Globus pallidus (tissue), 1 donor: ENCODE results near the gene PLA2G4A.
"Not testable (repeated sequence)": the region's sequence is repeated elsewhere in the genome, so short reads cannot be mapped to it uniquely, and the experiment has no call there.

Source experiments
- DNase-seq: peaks from one replicate; pipeline ENCODE4 v3.0.0-alpha.2; 2015; ENCODE audit warnings: low spot score

PLA2G4A gene

GRCh38 chr1:186875896-186876835 lies 47.4 kb downstream of the PLA2G4A start:
- no peak for DNase-seq

- no peak for DNase-seq
These were observed 49.6 kb downstream of the PLA2G4A start for GRCh38 chr1:186878356-186878755.

DNA sequence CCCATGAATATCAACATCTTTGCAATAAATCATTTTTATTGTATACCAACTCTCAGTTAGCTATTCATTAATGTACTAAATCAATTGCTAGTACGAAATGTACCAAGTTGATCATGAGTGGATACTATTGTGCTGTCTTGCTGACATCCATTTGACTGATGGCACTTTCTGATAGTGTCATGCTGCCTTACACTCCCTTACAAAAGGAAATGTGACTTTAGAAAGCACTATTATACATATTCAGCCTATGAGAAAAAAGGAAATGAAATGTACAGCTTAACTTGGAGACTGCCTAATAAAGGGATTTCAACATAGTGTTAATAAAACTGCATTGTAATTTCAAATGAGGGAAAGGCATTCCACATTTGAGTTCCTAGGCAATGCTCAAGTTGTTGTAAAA lies 52.2 kb downstream of the PLA2G4A start:
- no peak for DNase-seq

- no peak for DNase-seq
These were observed 53.8 kb downstream of the PLA2G4A start for GRCh38 chr1:186882372-186883134.

GRCh38 chr1:186884251-186884650 lies 55.5 kb downstream of the PLA2G4A start:
- DNase-seq: no peak

DNA sequence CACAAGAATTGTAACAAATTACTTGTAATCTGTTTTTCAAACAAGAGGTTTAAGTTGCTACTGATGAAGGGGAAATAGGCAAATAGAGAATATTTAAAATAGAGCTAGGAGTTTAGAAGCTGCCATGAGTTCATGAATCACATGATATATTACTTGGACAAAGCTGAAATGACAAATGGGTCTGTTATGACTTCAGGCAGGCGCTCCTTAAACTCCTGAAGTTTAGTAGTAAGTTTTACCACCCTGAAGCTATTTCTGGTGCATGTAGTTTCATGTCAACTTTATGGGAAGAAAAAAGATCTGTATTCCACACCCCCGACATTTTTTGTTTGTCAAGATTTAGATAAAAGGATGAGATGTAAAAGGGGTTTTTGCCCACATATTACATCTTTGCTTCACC lies 58.5 kb downstream of the PLA2G4A start:
- no peak for DNase-seq

DNA sequence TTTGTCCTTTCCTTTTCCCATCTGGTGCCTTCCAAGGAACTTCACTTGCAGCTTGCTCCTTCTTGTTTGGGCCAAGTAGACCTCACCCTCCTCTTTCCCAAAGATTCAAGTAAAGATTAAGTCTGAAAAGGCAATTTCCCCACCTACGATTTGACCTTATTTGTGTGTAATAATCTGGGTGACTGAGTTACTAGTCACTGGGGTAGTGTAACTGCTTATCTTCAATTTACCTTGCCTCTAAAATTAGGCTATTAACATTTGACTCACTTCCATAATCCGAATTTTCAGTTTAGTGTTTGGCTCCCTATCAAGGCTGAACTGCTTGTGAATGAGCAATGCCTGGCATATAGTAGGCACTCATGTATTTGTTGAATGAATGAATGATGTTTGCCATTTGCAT lies 59.6 kb downstream of the PLA2G4A start:
- no peak for DNase-seq

- DNase-seq: no peak
These were observed 64.2 kb downstream of the PLA2G4A start for GRCh38 chr1:186892936-186893335.

DNA sequence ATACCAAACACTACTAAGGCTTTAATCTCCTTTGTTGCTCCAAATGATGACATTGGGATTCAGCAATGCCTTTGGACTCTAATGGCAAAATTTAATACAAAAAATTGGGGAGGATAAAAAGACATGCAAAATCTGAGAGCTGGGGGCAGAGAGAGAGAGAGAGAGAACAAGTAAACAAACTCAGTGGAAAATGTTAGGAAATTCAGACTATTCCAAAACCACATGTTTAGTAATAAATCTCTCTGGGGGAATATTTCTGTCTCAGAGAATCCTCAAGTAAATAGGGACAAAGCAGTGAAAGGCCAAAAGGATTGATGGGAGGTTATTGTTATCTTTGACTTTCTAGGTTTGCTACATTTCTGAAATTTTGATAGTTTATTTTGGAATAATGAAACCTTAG lies 65.7 kb downstream of the PLA2G4A start:
- DNase-seq: no peak

- no peak for DNase-seq
These were observed 67.5 kb downstream of the PLA2G4A start for GRCh38 chr1:186896211-186896610.

GRCh38 chr1:186897008-186897407 lies 68.3 kb downstream of the PLA2G4A start:
- DNase-seq: no peak

GRCh38 chr1:186899577-186899976 lies 70.8 kb downstream of the PLA2G4A start:
- no peak for DNase-seq

GRCh38 chr1:186899977-186900376 lies 71.2 kb downstream of the PLA2G4A start:
- no peak for DNase-seq

GRCh38 chr1:186900539-186901237 lies 71.9 kb downstream of the PLA2G4A start:
- no peak for DNase-seq

DNA sequence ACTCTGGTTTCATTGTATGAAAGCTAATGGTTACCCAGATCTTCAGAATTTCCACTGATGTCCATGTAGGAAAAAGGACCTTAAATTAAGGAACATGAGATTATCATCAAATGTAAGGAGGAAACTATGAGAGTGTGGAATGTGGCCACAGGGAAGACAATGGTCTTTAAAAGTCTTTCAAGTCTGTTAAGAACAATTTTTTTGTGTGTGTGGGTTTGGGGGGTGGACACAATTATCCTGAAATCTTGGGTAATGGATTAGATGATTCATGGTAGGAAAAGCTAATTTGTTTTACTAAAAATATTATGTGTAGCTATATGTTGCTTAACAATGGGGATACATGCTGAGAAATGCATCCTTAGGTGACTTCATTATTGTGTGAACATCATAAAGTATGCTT lies 72.9 kb downstream of the PLA2G4A start:
- DNase-seq: no peak

- DNase-seq: no peak
These were observed 74.8 kb downstream of the PLA2G4A start for GRCh38 chr1:186903374-186904136.

DNA sequence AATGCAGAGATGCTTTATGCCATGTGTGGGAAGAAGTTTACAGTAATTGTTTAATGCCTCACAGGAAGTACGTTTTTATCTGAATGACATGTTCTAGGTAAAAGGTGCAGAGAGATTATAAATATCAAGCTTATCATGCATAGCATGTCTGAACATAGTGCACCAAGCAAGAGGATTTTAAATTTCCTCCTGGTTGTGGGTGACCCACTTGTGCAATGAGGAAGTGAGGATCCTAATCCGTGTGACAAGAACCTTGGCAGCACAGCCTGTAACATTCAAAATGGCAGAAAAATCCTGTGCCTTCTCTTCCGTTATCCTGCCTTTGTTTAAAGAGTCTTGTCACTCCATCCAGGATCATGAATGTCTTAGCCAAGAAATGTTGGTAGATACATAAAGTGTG lies 75.6 kb downstream of the PLA2G4A start:
- DNase-seq: peak; percentile 9

- DNase-seq: no peak
These were observed 76.8 kb downstream of the PLA2G4A start for GRCh38 chr1:186905561-186905960.

DNA sequence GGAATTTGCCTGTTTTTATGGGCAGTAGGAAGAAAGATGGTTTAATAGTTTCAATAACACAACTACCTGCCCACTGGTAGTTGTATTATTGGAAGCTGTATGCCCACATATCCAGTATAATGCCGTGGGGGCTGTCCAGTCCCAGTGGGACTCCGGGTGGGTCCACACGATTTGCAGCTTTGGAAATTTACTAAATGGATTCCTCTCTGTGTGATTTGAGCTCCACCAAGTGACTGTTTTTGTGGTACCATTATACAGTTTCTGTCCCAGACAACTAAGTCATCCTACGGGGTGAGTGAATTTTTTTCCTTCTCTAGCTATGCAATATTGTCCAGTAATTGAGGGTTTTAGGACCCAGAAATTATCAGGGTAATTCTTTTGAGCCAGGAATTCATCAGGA lies 86.8 kb downstream of the PLA2G4A start:
- no peak for DNase-seq

DNA sequence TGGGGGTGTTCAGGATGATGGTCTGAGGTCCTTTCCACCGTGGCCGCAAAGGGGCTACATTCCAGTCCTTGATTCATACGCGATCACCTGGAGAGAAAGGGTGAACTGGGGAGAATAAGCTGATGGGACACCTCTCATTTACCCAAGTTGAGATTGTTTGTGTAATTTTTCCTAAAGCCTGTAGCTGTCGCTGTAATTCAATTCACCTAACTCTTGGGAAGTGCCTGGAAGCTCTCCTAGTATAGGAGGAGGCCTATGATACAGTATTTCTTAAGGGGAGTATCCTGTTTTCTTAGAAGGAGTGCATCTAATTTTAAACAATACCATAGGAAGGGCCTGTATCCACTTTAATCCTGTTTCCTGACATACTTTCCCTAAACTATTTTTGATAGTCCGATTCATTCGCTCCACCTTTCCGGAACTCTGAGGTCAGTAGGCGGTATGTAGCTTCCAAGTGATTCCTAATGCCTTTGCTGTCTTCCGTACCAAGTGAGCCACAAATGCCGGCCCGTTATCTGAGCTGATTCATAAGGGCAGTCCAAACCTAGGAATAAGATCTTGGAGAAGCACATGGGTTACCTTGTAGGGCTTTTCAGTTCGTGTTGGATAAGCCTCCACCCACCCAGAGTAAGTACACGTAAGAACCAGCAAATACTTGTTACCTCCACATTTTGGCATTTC lies 88.5 kb downstream of the PLA2G4A start:
- not testable (repeated sequence) for DNase-seq

DNA sequence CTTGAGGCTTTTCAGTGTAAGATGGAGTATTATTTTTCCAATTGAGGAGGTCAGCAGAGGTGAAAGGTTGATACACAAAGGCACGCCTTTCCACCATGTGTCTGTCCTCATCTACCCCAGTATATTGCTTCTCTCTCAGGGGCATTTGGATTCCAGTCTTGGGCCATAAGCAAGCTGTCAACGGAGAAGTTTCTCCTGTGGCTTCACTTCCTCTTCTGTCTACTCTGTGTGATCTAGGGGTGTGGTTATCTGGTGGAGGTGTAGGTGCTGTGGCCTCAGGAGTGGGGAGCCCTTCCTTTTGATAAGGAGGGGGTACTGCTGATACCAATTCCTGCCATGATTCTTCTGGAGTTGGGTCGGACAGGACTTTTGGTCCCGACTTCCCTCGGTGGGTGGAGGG lies 92.6 kb downstream of the PLA2G4A start:
- DNase-seq: not testable (repeated sequence)
